HG03378 (cell line): ENCODE measurements around the gene CKAP4.

ENCODE experiments used
- ATAC-seq: cut with Tn5 transposase; IDR thresholded peaks from one replicate; pipeline ENCODE4 v1.9.1; 2021; ENCODE audit warnings: mild to moderate bottlenecking, moderate library complexity; ENCODE audit not compliant: unreplicated experiment

Gene CKAP4

GRCh38 chr12:106243620-106244019 lies 4.2 kb downstream of the CKAP4 start:
- no peak for ATAC-seq

GRCh38 chr12:106240821-106241220 lies 7.0 kb downstream of the CKAP4 start:
- ATAC-seq: no peak

- ATAC-seq: no peak
Observed at GRCh38 chr12:106239951-106240335, 7.9 kb downstream of the CKAP4 start.

- ATAC-seq: no peak
Observed at GRCh38 chr12:106239241-106239950, 8.4 kb downstream of the CKAP4 start.

- ATAC-seq: no peak
Observed at GRCh38 chr12:106238146-106238545, 9.7 kb downstream of the CKAP4 start.

- ATAC-seq: no peak
Observed at GRCh38 chr12:106235770-106236169, 12.1 kb downstream of the CKAP4 start.

GRCh38 chr12:106234449-106234848 lies 13.4 kb downstream of the CKAP4 start:
- no peak for ATAC-seq

GRCh38 chr12:106233011-106233410 lies 14.8 kb downstream of the CKAP4 start:
- ATAC-seq: no peak

GRCh38 chr12:106229036-106229591 lies 18.7 kb downstream of the CKAP4 start:
- ATAC-seq: no peak

- no peak for ATAC-seq
Observed at GRCh38 chr12:106228320-106228710, 19.5 kb downstream of the CKAP4 start.

- ATAC-seq: no peak
Observed at GRCh38 chr12:106227641-106228319, 20.0 kb downstream of the CKAP4 start.

GRCh38 chr12:106226884-106227640 lies 20.8 kb downstream of the CKAP4 start:
- ATAC-seq: no peak

- ATAC-seq: no peak
Observed at GRCh38 chr12:106224355-106224706, 23.5 kb downstream of the CKAP4 start.

GRCh38 chr12:106223485-106224354 lies 24.1 kb downstream of the CKAP4 start:
- no peak for ATAC-seq

GRCh38 chr12:106220536-106220935 lies 27.3 kb downstream of the CKAP4 start:
- no peak for ATAC-seq

- ATAC-seq: no peak
Observed at GRCh38 chr12:106219043-106219442, 28.8 kb downstream of the CKAP4 start.

- no peak for ATAC-seq
Observed at GRCh38 chr12:106217706-106218105, 30.1 kb downstream of the CKAP4 start.

GRCh38 chr12:106214571-106214970 lies 33.2 kb downstream of the CKAP4 start:
- no peak for ATAC-seq

- ATAC-seq: no peak
Observed at GRCh38 chr12:106213662-106214061, 34.2 kb downstream of the CKAP4 start.

- no peak for ATAC-seq
Observed at GRCh38 chr12:106211973-106212372, 35.8 kb downstream of the CKAP4 start.
